Heart left ventricle (tissue), 13 donors: ENCODE results near the gene NKD1.

Source experiments
- CTCF ChIP-seq, 12 donors: fragments of 200-600 bp; sonication (generic) in 4 of 12; IDR thresholded peaks; one replicate each; pipeline versions ENCODE4 v1.5.0 to v1.8.0; 2018 to 2022; ENCODE audit warnings: antibody characterized with exemption in 12 of 12, mild to moderate bottlenecking in 5 of 12
- POLR2A ChIP-seq, 2 donors: fragments of 450-650 bp; IDR thresholded peaks; one replicate each; pipeline ENCODE4 v1.6.1; 2017; ENCODE audit warnings: antibody characterized with exemption in 2 of 2, mild to moderate bottlenecking in 2 of 2, moderate library complexity in 2 of 2
- donor health status: ischemic (EF 13 %, LVEDD 7.1; RV severe dilation, severe dysfunction).
- donor health status: DM: no; HTN: yes; CAD: no.
- donor health status: DM: no; HTN: no; CAD: no.
- donor health status: ischemic (EF 25% LVEDD 6.9; RV normal size, moderate dysfunction).
- donor health status: ischemic (EF 25% LVEDD 5.7; RV mildly dilated, moderate dysfunction).
- donor health status: ischemic (EF 35%, LVEDD 5.7; RV mildly dilated, moderate dysfunction).
- donor health status: nonischemic (EF 11% LVEDD 7.7; RV severe dilation, severe dysfunction).
- donor health status: DM: yes; HTN: yes; CAD: no.
- donor health status: PGD.
- donor health status: ischemic (EF 29% LVEDD 5.4; RV normal size, mild dysfunction).
- donor health status: nonischemic (EF 23%, LVEDD 6.1; RV moderate dilation, normal function).

GRCh38 chr16:50560903-50561863 lies 13.0 kb downstream of the NKD1 start:
- TF ChIP-seq CTCF (IDR thresholded peaks at IDR 0.05) = no peak
- no peak for TF ChIP-seq POLR2A (IDR thresholded peaks at IDR 0.05)
